Activated CD8-positive, alpha-beta memory T cell treated with anti-CD3 and anti-CD28 coated beads for 48 hours (primary cell): ENCODE measurements around the gene CAPZB.

ENCODE experiments used
- DNase-seq, 3 experiments: peaks; one replicate each; pipeline ENCODE4 v3.0.0-alpha.2; 2020; ENCODE audit warnings: low read depth in 2 of 3, low spot score in 2 of 3

Gene CAPZB

DNA sequence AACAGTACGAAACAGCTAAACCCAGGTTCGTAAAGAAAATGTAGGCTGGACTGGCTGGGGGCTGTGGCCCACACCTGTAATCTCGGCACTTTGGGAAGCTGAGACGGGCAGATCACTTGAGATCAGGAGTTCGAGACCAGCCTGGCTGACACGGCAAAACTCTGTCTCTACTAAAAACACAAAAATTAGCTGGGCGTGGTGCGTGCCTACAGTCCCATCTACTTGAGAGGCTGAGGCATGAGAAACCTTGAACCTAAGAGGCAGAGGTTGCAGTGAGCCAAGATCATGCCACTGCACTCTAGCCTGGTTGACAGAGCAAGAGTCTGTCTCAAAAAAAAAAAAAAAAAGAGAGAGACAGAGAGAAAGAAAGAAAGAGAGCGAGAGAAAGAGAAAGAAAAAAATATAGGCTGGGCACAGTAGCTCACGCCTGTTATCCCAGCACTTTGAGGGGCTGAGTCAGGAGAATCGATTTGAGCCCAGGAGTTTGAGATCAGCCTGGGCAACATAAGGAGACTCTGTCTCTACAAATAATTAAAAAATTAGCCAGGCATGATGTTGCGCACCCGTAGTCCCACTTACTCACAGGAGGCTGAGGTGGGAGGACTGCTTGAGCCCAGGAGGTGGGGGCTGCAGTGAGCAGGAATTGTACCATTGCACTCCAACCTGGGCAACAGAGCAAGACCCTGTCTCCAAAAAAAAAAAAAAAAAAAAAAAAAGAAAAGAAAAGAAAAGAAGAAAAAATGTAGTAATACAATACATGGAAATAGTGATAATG is 35.7 kb downstream of the CAPZB start:
- no peak for DNase-seq

- no peak for DNase-seq
These were observed 36.6 kb downstream of the CAPZB start for GRCh38 chr1:19448491-19449439.

DNA sequence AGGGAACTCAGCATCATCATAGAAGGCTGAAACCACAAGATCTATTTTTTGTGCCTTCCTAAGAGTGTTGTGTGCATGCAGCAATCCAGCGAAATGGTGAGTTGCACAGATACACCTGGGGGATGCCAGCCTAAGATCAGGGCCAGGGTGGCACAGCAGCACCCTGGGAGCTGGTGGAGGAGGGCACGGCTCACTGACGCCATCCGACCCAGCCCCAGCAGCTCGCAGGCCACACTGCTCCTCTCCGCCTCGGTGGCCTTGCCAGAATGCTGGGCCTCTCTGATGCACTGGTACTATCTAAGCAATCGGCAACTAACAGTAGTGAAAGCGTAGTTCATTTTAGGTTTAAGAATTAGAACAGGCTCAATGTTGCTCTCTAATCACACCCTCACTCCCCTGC is 37.8 kb downstream of the CAPZB start:
- DNase-seq = no peak

- DNase-seq = no peak
These were observed 39.7 kb downstream of the CAPZB start for GRCh38 chr1:19445417-19446342.

DNA sequence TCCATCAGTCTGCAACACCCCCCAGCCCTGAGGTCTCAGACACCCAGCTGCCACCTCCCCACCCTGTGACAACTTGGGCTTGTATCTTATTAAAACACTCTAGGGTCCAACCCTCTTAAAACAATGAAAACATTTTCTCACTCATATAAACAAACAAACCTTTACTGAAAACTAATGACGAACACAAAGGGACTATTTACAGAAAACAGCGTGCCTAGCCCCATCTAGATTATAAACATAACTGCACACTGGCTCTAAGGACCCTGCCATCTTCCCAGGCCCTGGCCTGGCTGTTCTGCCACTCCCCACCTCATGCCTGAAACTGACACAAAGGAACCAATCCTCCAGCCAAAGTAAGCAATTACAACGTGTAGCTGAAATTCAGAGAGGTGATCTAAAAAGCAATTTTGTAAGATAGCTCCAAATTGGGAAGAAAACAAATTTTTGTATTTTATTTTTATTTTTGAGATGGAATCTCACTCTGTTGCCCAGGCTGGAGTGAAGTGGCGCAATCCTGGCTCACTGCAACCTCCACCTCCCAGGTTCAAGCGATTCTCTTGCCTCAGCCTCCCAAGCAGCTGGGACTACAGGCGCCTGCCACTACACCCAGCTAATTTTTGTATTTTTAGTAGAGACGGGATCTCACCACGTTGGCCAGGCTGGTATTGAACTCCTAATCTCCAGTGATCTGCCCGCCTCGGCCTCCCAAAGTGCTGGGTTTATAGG is 40.9 kb downstream of the CAPZB start:
- no peak for DNase-seq

GRCh38 chr1:19443326-19443725 is 42.0 kb downstream of the CAPZB start:
- no peak for DNase-seq

GRCh38 chr1:19442154-19443096 is 42.9 kb downstream of the CAPZB start:
- no peak for DNase-seq

DNA sequence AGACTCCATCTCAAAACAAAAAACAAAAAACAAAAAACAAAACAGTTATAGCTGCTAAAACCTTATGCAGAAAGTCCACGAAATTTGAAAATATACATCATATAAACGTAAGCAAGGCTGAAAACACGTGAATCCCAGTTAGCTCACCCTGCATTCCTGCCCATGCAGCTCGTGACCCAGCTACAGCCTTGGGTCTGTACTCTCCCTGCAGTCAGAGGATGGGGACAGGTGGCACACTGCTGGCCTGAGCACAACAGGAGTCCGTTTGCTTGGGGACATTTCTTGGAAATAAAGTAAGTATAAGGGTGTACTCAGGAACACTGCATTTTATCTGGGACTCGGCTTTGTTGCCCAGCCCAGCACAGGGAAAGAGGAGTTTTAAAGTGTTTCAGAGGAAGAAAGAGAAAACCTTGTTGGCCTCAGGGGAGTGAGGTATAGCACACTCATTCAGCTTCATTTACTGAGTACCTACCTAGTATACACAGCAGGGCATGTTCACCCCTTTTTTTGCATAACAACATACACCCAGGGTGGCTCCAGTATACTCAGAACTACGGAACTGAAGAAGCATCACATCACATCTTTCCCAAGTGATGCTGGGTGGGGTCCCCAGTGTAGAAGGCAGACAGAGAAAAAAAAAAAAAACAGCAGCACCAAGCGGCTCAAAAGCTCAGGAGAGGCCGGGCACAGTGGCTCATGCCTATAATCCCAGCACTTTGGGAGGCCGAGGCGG is 44.1 kb downstream of the CAPZB start:
- DNase-seq = no peak

GRCh38 chr1:19439464-19440171 is 45.7 kb downstream of the CAPZB start:
- no peak for DNase-seq

DNA sequence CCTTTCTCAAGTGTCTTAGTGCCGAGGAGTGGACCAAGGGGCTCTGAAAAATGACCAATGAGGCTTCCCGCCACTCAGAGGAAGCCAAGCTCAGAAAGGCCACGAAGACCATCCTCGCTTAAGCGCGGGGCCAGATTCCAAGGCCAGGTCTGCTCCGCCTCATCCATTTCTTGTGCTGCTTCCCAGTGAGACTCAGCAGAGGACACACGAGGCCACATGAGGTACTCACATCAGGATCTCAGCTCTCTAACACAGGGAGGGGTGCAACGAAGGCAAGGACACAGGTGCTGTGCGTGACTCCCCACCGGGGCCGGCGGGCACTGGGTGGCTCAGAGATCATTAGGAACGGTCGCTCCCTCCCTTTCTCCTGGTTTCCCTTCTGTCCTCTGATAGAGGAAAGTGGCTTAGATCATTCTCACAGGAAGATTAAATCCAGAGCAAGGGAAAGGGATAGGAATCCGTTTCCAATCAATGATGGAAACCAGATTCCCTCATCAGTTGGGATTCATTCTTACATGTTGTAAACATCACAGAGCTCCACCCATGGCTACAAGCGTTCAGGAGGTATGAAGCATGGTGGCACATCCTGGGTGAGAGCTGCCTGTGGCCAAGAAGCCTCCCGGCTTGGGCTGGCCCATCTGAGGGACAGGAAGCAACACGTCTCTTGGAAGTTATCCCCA is 46.7 kb downstream of the CAPZB start:
- no peak for DNase-seq

DNA sequence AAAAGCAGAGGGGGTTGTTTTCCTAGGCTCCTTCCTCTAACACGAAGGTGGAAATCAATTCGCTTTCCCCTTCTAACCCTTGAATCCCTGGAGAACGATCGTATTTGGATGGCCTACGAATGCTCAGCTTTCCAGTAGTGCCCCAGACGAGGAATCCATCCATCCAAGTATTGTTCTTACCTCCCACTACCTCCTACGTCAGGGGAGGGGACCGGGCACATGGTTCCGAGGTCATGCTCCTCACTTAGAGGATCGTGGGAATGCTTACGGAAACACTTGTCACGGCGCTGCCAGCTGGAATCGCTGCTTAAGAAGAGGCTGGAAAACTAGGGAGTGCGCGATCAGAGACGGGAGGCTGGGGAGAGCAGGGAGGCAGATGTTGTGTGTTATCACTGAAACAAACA is 47.4 kb downstream of the CAPZB start:
- DNase-seq = no peak

DNA sequence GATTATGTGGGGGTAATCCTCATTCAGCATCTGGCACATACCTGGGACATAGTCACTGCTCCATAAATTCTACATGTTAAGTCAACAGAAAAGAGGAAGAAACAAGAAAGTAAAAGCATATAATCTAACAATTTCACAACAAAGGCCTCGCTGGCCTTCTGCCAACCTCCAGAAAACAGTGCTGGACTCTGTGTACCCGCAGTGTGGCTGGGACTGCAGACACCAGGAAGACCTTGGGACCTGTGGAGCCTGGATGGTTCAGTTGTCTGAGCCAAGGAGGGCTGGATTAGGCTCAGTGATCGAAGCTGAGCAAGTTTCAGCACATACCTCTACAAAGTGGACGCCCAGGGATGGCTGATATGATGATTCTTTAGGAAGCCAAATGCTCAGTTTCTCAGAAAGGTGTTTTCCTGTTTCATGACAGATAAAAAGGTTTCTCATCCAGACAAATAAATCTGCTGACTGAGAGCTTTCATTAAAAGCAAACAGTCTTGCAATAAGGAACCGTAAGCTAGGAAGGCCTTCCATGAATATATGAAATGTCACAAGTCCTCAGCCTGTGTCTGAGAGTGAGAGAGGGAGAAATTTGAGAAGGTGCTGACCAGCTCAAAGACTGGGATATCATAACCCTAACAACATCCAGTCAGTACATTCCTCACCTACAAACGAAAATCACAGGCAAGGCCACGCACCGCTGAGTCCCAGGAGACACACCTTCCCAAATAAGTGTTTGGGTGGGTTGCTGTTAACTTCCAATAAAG is 48.4 kb downstream of the CAPZB start:
- DNase-seq = no peak

DNA sequence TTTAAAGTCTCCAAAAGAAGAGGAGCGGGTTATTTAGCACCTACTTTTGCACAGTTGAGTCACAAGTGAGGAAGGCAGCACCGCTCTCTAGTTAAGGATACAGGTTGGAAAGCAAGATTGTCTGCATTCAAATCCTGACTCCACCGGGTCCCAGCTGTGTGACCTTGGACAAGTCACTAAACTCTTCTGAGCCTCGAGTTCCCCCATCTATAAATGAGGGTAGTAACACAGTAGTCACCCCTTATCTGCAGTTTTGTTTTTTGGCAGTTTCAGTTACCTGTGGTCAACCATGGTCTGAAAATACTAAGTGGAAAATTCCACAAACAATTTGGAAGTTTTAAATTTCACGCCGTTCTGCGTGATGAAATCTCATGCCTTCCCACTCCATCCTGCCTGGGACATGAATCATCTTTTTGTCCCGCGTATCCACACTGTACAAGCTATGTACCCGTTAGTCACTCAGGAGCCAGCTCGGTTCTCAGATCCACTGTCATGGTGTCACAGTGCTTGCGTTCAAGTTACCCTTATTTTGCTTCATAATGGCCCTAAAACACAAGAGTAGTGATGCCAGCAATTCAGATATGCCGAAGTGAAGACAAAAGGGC is 49.4 kb downstream of the CAPZB start:
- DNase-seq = no peak

DNA sequence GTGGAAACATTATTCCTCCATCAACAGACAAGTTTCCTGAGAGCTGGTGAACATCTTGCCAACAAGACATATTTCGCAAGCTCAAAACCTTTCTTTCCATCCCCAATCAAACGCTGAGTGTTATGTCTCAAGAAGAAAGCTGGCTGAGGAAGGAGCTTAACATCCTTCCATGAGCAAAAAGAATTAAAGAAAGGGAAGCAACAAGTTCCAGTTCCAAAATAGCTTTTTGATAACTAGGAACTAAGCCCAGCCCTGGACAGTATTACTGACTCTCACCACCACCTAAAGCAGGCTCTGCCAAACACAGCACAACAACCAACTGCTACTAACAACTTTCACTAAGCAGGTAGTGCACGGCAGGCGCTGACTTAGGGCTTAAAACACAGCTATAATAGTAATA is 50.2 kb downstream of the CAPZB start:
- DNase-seq = no peak

DNA sequence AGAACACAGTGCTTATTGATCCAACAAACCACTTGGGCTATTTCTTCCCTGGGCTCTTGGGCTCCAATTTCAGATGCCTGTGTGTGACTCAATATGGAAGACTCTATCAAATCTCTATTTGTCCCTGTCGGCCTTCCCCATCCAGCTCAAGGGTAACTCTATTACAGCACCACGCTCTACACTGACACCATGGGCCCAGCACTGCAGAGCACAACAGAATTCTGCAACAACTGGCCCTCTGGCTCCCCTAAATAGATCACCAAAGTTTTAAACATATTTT is 51.7 kb downstream of the CAPZB start:
- DNase-seq = no peak

DNA sequence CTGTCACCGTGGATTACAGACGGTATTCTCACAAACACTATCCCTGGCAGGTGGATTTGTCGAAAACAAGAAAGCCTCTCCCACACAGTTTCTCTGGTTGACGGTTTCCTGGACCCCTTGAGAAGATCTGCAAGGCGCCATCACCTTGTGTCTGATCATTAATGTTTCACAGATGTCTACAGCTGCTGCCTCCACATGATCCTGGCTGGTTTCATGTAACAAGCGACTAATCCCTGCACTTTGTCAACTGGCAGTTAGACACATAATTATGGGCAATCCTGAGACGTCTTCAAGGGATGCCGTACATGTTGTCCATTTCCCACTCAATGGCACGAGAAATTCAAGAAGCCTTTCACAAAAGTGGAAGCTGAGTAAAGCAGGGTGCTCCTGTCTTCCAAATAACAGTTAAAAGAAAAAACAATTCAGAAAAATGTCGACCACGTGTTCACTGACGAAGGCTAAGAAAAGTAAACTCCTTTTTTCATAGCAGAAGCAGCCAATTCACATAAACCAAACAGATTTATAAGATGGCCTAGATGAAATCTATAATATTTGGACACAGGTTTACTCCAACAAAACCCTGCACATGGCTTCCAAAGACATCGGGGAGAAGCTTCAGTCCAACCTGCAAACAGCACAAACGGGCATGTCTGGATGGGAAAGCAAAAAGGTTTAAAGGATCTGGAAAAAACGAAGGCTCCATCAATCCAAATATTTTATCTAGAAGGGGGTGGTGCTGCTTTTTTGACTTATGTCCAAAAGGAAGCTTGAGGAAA is 52.2 kb downstream of the CAPZB start:
- DNase-seq = no peak
